Measurements from ENCODE around the gene IGSF8.

The IGSF8 gene

GRCh38 chr1:160092366-160093068 lies 5.9 kb downstream of the IGSF8 start:
- no peak overlapping the region for H3K27ac ChIP-seq
- TF ChIP-seq ZFX (IDR thresholded peaks at IDR 0.05) (no peak), CTCF (conservative IDR thresholded peaks at IDR 0.05) (no peak)

- TF ChIP-seq ZFX (IDR thresholded peaks at IDR 0.05) (no peak), CTCF (conservative IDR thresholded peaks at IDR 0.05) (no peak)
- no peak overlapping the region for H3K27ac ChIP-seq
These were observed 6.7 kb downstream of the IGSF8 start for GRCh38 chr1:160091666-160092223.

DNA sequence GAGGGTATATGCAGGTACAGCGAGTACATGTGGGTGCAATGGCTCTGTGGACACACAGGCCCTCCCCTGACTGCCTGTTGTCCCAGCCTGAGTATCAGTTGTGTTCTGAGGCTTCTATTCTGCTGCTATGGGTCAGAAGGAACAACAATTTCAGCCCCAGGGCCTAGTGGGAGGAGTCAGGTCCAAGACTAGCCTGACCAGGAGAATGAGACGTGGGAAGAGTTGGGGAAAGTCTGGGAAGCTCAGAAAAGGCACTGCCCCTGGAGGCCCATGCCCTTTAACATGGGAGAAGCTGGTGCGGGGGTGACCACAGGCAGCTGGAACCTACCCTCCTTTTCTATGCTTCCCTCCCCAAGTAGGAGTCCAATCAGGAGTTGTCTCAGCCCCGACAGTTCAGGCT lies 7.7 kb downstream of the IGSF8 start:
- no peak for TF ChIP-seq ZFX (IDR thresholded peaks at IDR 0.05)
- TF ChIP-seq CTCF (conservative IDR thresholded peaks at IDR 0.05) = no peak
- no peak overlapping the region for H3K27ac ChIP-seq

GRCh38 chr1:160089883-160090282 lies 8.5 kb downstream of the IGSF8 start:
- H3K27ac ChIP-seq = no peak overlapping the region
- TF ChIP-seq CTCF (conservative IDR thresholded peaks at IDR 0.05) = no peak
- TF ChIP-seq ZFX (IDR thresholded peaks at IDR 0.05) = no peak

GRCh38 chr1:160087118-160087662 lies 11.2 kb downstream of the IGSF8 start:
- no peak for TF ChIP-seq ZFX (IDR thresholded peaks at IDR 0.05)
- TF ChIP-seq CTCF (conservative IDR thresholded peaks at IDR 0.05) = no peak
- no peak overlapping the region for H3K27ac ChIP-seq

GRCh38 chr1:160086456-160086892 lies 11.9 kb downstream of the IGSF8 start:
- no peak for TF ChIP-seq ZFX (IDR thresholded peaks at IDR 0.05)
- TF ChIP-seq CTCF (conservative IDR thresholded peaks at IDR 0.05) = no peak

DNA sequence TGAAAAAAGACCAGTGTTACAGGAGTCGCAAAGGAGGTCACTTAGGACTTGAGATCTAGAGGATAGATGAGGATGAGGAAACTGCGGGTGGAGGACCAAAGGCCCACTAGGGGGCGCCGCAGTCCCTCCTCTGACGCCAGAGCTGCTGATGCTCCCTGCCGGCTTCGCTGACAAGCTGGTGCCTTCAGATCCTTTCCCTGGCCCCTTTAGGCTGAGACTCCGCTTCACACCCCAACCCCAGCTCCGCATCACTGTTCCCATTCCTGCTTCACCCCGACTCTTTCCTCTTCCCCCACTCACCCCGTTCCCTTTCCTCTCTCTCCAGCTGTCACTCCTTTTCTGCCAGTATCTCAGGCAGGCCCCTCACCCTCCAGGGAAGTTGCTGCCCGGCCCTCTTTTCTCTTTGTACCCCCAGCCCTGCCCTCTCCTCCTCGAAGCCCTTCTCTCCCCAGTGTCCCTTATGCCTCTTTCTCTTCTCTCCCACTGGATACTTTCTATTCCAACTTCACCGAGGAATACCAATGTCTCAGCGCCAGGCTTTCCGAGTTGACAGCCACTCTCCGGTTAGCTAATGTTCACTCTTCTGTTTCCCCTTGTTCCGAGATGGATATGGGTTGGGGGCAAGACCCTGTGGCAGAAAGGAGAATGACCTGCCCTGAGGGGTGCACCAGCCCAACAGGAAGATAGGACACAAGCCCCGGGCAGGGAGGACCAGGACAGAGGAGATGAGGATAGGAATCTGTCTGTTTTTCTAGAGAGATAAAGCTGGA lies 12.5 kb downstream of the IGSF8 start:
- peak; percentile 89 for TF ChIP-seq CTCF (conservative IDR thresholded peaks at IDR 0.05)
- no peak for TF ChIP-seq ZFX (IDR thresholded peaks at IDR 0.05)
- H3K27ac ChIP-seq = no peak overlapping the region

More at GRCh38 chr1:160086456-160086892, 11.9 kb downstream of the IGSF8 start:
- no peak overlapping the region for H3K27ac ChIP-seq

All from C4-2B (cell line).